Stimulated activated naive CD4-positive, alpha-beta T cell treated with Interleukin-2 at 50 U/mL for 16 hours (primary cell): Measurements from ENCODE around the gene FAM124A.
A peak's percentile ranks its signal among the peaks of the same experiment; 100 is the strongest.
"Not testable (repeated sequence)": the region's sequence is repeated elsewhere in the genome, so short reads cannot be mapped to it uniquely, and the experiment has no call there.

Source experiments
- DNase-seq: peaks from one replicate; lab custom pipeline; 2025; lab: John Stamatoyannopoulos, UW

Gene FAM124A

DNA sequence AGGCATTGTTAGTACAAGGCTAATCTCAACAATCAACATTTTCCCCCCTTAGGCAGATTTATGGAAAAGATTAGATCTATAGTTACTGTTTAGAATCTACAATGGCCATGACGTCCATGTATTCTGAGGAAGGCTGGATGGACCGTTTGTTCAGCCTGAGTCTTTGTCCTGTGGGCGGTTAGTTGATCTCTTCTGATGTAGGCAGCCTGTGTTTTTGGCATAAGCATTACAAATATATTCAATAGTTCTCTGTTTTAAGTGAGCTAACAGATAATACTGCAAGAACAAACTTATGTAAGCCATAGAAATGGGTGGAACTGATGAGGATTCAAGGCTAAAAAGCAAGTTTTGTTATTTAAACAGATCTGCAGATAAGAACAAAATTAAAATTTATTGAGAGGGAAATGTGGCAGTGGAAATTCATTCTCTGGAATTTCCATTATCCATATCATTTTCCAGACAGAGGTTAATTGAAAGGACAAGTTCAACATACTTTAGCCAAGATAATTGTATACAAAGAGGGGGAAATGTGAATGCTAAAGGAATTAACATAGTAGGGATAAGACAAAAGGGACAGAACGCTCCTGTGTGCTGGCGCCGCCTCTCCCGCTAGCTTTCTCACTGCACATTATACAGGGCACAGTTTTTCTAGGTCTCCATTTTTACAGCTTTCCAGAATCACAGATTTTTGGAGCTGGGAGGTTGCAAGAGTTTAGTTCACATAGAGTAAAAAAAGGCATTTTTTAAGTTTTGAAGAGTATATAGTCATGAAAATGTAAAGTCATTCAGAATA lies 48.6 kb downstream of the FAM124A start:
- DNase-seq = no peak

- DNase-seq = no peak
Measured at GRCh38 chr13:51271528-51272085, 49.4 kb downstream of the FAM124A start.

- DNase-seq = no peak
Measured at GRCh38 chr13:51275101-51275500, 52.9 kb downstream of the FAM124A start.

- no peak for DNase-seq
Measured at GRCh38 chr13:51276636-51277035, 54.4 kb downstream of the FAM124A start.

- DNase-seq = no peak
Measured at GRCh38 chr13:51277928-51278327, 55.7 kb downstream of the FAM124A start.

- DNase-seq = no peak
Measured at GRCh38 chr13:51278426-51279130, 56.4 kb downstream of the FAM124A start.

GRCh38 chr13:51280379-51280940 lies 58.3 kb downstream of the FAM124A start:
- no peak for DNase-seq

- DNase-seq = no peak
Measured at GRCh38 chr13:51282322-51282721, 60.1 kb downstream of the FAM124A start.

DNA sequence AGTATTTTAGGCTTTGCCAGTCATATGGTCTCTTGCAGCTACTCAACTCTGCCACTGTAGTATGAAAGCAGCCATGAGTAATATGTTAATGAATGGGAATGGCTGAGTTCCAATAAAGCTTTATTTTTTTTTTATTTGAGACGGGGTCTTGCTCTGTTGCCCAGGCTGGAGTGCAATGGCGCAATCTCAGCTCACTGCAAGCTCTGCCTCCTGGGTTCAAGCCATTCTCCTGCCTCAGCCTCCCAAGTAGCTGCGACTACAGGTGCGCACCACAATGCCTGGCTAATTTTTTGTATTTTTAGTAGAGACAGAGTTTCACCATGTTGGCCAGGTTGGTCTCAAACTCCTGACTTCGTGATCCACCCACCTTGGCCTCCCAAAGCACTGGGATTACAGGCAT lies 60.7 kb downstream of the FAM124A start:
- not testable (repeated sequence) for DNase-seq

- DNase-seq = no peak
Measured at GRCh38 chr13:51283371-51283770, 61.2 kb downstream of the FAM124A start.

DNA sequence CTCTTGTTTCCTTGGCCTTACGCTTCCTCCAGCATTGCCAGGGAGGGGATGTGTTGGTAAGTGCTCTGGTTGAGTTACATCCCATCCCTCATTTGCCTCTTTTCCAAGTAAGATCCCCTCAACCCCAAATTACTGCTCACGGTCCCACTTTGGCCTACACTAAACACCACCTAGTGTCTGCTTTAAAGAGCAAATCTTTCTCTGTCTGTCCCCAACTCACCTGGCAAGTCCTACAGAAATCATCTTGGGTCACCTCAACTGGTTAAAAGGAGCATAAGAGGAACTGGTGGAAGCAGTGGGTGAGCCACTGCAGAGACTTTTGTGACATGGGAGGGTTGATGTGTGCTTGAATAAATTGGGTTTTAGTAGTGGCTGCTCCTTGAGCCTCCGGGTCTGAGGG lies 62.1 kb downstream of the FAM124A start:
- no peak for DNase-seq

DNA sequence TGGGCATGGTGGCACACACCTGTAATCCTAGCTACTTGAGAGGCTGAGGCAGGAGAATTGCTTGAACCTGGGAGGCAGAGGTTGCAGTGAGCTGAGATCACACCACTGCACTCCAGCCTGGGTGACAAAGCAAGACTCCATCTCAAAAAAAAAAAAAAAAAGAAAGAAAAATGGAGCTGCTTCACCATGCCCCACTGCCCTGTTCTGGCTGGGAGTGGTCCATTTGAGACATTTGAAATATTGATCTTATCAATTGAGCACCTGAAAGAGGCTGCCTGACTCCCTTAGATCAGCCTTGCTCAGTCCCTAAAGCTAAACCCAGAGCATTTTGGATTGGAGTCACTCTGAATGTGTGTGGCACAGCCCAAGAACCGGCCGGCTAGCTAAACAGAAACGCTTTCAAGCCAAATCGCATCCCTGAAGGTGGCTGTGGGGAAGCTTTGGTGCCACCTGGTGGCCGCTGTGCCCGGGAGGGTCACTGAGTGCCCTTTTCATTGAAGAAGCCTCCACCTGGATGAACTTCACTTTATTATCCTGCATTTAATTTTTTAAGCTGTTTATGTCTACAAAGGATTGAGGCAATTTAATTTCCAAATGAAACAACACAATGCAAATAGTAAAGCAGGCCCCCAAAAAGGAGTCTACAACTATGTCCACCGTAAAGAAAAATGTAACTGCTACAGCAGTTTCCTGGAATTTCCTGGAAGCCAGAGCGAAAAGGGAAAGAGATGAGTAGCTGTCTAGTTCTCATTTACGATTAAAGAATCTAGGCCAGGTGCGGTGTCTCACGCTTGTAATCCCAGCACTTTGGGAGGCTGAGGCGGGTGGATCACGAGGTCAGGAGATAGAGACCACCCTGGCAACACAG lies 64.2 kb downstream of the FAM124A start:
- DNase-seq = peak; percentile 54

DNA sequence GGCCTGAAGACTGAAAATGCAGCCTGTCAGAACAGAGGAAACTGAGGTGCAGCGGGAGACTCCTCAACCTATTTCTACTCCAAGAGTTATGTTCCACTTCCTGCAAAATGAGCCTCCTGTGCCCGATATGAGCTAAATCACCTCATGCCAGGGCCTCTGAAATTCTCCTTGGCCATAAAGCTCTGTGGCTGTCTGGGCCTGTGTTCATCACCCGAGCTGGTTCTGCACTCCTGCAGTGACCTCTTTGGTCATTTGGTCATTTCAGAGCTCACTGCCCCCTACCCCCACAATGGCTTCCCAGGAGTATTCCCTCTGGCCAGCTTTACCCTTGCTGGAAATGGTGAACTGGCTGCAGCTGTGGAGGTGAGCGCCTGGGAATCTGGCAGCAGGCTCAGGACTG lies 65.6 kb downstream of the FAM124A start:
- no peak for DNase-seq

DNA sequence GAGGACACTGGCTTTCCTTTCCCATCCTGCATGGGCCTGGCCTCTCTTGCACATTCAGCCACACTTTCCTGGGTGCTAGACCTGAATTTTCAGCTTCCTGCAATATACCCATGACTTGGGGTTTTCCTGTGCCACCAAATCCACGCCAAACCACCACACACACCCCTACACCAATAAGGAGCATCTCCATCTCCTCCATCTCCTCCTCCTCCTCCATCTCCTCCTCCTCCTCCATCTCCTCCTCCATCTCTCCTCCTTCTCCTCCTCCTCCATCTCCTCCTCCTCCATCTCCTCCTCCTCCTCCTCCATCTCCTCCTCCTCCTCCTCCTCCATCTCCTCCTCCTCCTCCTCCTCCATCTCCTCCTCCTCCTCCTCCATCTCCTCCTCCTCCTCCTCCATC lies 66.1 kb downstream of the FAM124A start:
- DNase-seq = not testable (repeated sequence)

DNA sequence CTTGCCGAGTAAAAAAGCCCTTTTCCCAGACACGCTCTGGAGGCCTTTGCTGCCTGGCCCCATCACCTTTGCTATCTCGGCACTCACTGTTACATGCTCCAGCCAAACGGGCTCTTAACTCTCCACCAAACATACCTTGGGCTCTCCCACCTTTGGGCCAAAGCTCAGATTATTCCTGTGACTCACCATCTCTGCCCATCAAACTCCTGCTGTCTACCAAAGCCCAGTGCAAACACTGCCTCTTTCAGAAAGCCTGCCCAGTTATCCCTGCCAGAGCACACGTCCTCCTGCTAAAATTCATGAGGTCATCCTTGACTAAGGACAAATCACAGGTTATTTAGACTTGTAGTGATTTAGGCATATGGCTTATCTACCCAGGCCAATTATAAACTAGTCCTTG lies 69.1 kb downstream of the FAM124A start:
- no peak for DNase-seq

GRCh38 chr13:51292000-51292565 lies 69.9 kb downstream of the FAM124A start:
- no peak for DNase-seq

DNA sequence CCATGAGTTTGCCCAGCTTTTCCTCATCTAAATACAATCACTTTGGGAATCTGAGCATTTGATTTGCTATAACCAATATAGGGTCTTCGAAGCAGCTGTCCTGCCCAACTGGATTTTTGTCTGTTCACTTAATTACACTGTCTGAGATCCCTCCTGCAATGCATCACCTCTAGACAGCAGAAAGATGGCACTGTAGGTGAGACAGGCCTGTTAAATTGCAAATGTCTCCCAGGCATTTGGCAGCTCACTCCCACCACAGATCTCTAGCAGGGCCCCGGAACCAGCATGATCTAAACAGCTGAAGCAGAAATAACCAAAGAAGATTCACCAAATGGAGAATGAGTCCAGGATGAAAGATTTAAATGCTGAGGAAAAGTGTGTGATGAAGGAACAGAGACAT lies 75.4 kb downstream of the FAM124A start:
- no peak for DNase-seq

- DNase-seq = no peak
Measured at GRCh38 chr13:51298812-51299211, 76.6 kb downstream of the FAM124A start.

DNA sequence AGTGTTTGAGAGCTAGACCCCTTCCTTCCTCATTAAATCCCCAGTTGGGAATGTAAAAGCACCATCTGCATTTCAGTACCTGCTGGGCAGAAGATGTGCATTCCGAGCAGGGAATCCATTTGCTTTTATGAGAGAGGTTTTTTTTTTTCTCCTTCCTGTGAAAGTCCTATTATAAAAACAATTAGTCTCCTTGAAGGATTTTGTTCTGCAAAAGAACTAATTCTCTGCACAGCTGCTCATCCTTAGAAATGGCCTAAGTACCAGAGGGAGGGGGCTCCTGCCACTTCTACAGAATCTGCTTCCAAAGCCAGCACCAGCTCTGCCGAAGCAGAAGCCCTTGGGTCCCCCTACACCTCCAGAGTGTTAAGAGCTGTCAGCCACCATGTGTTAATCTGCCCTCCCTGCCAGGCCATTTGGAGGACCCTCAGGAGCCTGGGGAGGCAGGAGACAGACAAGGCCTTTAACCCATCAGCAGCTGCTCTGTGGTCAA lies 80.9 kb downstream of the FAM124A start:
- DNase-seq = no peak

- DNase-seq = no peak
Measured at GRCh38 chr13:51303882-51304281, 81.7 kb downstream of the FAM124A start.

- no peak for DNase-seq
Measured at GRCh38 chr13:51305271-51305967, 83.2 kb downstream of the FAM124A start.
